HG02610 (cell line): ENCODE results near the gene PRAC1.

Experiments used
- ATAC-seq: cut with Tn5 transposase; IDR thresholded peaks from one replicate; pipeline ENCODE4 v1.9.1; 2021; ENCODE audit warnings: mild to moderate bottlenecking, moderate library complexity; ENCODE audit not compliant: unreplicated experiment

The PRAC1 gene

GRCh38 chr17:48747445-48748363, 25.4 kb upstream of the PRAC1 start:
- no peak for ATAC-seq

DNA sequence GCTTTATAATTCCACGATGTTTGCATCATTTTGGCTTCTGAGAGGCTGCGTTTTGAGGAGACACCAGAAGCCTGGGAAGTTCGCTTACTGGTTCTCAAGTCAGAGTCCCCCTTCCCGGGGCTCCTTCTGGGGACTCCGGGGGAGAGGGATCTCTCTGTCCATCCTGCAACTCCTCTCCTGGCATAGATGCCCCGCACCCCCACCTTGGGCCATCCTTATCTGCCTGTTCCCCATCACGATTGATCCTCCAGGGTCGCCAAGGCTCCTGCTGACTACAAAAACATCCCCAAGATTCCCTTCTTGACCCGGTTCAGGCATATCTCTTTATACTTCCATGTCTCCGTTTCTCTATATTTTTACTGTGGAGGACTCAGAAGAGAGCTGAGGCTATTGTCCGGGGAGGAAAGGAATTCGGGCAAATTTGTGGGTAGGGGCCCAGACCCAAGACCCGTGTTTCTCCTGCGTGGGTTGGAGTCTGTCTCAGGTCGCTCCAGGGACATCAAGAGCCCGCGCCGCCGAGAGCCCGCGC, 24.7 kb upstream of the PRAC1 start:
- ATAC-seq = no peak

GRCh38 chr17:48745381-48746275, 23.3 kb upstream of the PRAC1 start:
- ATAC-seq = no peak

GRCh38 chr17:48740537-48740936, 18.2 kb upstream of the PRAC1 start:
- ATAC-seq = no peak

- no peak for ATAC-seq
Observed at GRCh38 chr17:48738803-48739526, 16.6 kb upstream of the PRAC1 start.

DNA sequence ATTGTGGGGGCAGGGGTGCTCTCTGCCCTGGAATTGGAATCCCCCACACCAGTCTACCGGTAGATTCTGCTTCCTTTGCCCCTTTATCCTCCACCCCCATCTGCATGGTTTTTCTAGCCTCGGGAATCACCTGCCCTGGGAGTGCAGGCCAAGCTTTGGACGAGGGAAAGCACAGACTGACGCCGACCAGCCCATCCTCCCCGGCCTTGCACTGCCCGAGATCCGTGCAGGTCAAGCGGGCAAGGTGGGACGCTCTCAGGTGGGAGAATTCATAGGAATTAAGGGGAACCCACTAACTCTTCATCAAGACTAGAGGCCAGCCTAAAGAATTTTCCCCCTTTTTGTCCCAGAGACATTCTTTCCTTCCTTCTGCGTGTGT, 16.1 kb upstream of the PRAC1 start:
- no peak for ATAC-seq

GRCh38 chr17:48737330-48738043, 15.2 kb upstream of the PRAC1 start:
- no peak for ATAC-seq

- ATAC-seq = no peak
Observed at GRCh38 chr17:48735062-48735351, 12.7 kb upstream of the PRAC1 start.

DNA sequence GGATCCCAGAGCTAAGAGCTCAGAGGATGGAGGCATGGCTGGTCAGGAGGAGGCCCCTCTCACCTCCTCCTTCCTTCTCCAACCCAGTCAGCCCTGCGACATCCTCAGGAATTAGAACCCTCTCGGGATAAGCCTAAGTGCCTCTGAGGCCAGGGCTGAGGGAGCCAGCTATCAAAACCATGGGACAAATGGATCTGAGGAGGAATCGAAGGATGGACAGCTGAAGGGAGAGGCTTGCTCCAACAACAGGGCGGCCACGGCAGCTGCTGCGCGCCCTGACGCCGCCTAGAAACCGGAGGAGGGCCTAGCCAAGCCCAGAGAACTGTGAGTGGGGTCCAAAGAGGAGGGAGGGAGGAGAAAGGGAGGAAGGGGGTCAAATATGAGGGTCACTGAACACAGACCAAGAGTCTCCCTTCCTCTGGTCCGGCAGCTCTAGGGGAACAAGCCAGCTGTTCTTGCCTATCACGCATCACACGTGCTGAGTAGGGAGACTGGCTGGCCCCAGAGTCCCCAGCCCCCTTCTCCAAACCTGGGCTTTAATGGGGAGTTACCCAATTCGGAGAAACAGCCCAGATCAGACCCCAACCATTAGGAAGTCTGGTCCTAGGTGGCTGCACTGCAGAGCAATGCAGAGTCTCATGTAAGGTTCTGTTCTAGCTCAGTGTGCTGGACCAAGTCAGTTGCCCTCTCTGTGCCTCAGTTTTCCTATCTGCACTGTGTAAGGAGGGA, 12.2 kb upstream of the PRAC1 start:
- no peak for ATAC-seq

- ATAC-seq = no peak
Observed at GRCh38 chr17:48733632-48734328, 11.5 kb upstream of the PRAC1 start.

DNA sequence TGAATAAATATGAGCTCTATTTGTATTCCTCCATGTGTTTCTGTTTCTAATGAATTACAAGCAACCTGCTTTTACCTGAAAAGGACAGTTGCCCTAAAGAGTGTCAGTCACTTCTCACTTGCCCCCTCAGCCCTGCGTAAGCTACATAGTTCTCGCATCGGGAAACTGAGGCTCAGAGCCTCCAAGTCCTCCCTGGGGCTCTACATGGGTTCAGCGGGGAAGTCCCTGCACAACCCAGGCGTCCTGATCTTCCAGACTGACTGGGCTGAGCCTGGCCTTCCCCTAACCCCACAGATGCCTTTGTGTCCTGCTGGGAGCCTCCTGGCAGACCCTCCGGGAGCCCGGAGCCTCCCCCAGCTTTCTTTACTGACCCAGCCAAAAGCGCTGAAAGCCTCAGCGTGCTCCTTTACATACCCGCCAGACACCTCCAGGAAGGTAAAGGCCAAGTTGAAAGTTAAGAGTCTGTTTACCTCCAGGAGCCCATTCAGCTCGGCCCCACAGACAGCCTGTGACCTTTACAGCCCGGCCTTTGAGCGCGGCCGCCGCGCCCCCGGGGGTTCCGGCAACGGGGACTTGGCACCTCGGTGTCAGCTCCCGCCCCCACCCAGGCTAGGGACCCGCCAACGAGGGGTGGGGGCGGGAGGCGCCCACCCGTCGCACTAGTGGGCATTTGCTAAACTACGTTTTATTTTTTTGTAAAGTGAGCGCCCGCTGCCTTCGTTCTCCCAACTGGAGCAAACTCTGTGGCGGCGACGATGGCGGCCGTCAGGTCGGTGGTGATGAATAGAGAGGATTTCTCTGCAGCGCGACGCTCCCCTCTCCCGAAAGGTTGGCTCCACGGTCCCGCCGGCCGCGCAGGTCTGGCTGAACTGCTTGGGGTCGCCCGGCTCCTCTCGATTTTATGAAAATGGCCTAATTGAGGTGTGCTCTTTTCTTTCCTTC, 10.6 kb upstream of the PRAC1 start:
- ATAC-seq = no peak

DNA sequence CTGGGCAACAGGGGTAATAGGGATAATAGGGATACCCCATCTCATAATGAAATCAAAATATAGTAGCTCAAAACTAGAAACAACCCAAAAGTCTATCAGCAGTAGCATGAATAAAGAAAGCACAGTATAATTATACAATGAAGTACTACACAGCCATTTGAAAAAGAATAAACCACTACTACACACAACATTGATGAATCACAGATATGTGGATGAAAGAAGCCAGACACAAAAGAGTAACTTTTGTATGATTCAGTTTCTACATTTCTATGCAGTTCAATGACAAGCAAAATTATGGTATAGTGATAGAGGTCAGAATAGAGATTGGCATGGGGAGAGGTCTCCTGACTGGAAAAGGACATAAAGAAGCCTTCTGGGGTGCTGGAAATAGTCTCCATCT, 9.0 kb upstream of the PRAC1 start:
- no peak for ATAC-seq

DNA sequence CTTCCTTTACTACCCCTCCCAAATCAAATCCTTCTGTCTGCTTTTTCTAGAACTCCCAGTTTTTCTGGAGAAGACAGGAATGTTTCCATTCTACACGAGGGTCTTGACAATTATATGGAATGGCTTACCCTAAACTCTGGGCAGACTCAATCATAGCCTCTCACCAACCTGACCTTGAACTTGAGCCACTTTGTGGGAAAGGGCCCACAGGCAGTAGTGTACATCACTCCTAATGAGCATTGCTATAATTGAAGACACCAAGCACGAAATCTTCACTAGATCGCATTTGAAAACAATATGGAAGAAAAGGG, 7.9 kb upstream of the PRAC1 start:
- no peak for ATAC-seq

GRCh38 chr17:48729335-48730239, 7.3 kb upstream of the PRAC1 start:
- ATAC-seq = no peak

GRCh38 chr17:48728232-48729231, 6.2 kb upstream of the PRAC1 start, which contains the start of gene HOXB13:
TSS of gene HOXB13 (minus strand) at chr17:48728750. CDS start at chr17:48728593, 157 bp downstream.
- no peak for ATAC-seq
